K562 (cell line): Measurements from ENCODE around the gene LRMDA. TPM values are rescaled to one million over a fixed set of nuclear protein-coding genes. Genes with fewer than 3 reads are reported as not detected.

Source experiments
- ATAC-seq: fragments of 200-7000 bp; cut with Tn5 transposase; 3 replicates; pipeline ENCODE4 v1.9.1; 2020; ENCODE audit warnings: moderate library complexity
- BruUV-seq: library from RNA; stranded (reverse); fragments of 400-500 nt; replicated peaks from 2 replicates; lab custom pipeline; 2021; lab: Mats Ljungman, UMichigan
- CTCF ChIA-PET: fragments of 300-600 bp; formaldehyde crosslinking; extraction: SDS; loops from one replicate; lab custom pipeline; 2021; ENCODE audit warnings: low intra/inter-chr PET ratio; lab: Yijun Ruan, JAX
- POLR2A ChIA-PET: fragments of 300-600, 350-650 bp; sonication (Branson Sonifier 250); formaldehyde crosslinking; extraction: SDS; loops from one replicate; lab custom pipeline; 2021; ENCODE audit warnings: antibody characterized with exemption, inconsistent platforms; lab: Yijun Ruan, JAX
- DNase-seq, 4 experiments: peaks; one replicate each; pipeline versions ENCODE4 v3.0.0 to v3.0.0-alpha.2; 2011 to 2018; ENCODE audit warnings: low spot score in 3 of 4, mixed read lengths in 3 of 4; ENCODE audit errors: extremely low read depth in 1 of 4
- FAIRE-seq: peaks from 2 replicates; lab custom pipeline; 2011; peaks lifted over from hg19 to GRCh38; lab: Jason Lieb, UNC
- H2AFZ ChIP-seq: 2 replicates; pipeline ENCODE4 v1.6.0; 2011; ENCODE audit warnings: low read depth, low read length, control low read depth, inconsistent platforms
- H3K27ac ChIP-seq: fragments of 200-600 bp; 3 replicates; pipeline ENCODE4 v1.8.0; 2011; ENCODE audit warnings: low read depth, mild to moderate bottlenecking, control low read depth, inconsistent platforms, low read length, moderate library complexity, mixed read lengths; ENCODE audit errors: extremely low read depth
- H3K27me3 ChIP-seq, 2 experiments: fragments of 300-600 bp in 1 of 2; 2 replicates in 1 of 2; 3 replicates in 1 of 2; pipeline versions ENCODE4 v1.6.0 to v1.8.0; 2011; ENCODE audit warnings: inconsistent platforms in 2 of 2, low read length in 2 of 2, mild to moderate bottlenecking in 1 of 2, mixed read lengths in 1 of 2, moderate library complexity in 1 of 2; ENCODE audit not compliant: control insufficient read depth in 2 of 2, insufficient read depth in 2 of 2
- H3K36me3 ChIP-seq: fragments of 300-600 bp; 3 replicates; pipeline ENCODE4 v1.8.0; 2011; ENCODE audit warnings: mild to moderate bottlenecking, low read length, inconsistent platforms; ENCODE audit not compliant: control insufficient read depth, insufficient read depth
- H3K4me1 ChIP-seq, 2 experiments: fragments of 200-600 bp in 1 of 2; replicated peaks in 1 of 2; 2 replicates in 1 of 2; 3 replicates in 1 of 2; pipeline versions ENCODE4 v1.5.1 to v1.8.0; 2011; ENCODE audit warnings: inconsistent platforms in 2 of 2, low read length in 2 of 2, mild to moderate bottlenecking in 1 of 2, mixed read lengths in 1 of 2, moderate library complexity in 1 of 2; ENCODE audit not compliant: control insufficient read depth in 2 of 2, insufficient read depth in 2 of 2
- H3K4me2 ChIP-seq: 2 replicates; pipeline ENCODE4 v1.6.1; 2011; ENCODE audit warnings: low read length, control low read depth, inconsistent platforms, mixed read lengths; ENCODE audit not compliant: insufficient read depth
- H3K4me3 ChIP-seq: fragments of 200-600 bp; sonication (generic), shearing (Covaris generic); 2 replicates; pipeline ENCODE4 v1.5.1; 2016; ENCODE audit warnings: control low read depth, inconsistent platforms
- H3K79me2 ChIP-seq: fragments of 200-600 bp; 3 replicates; pipeline ENCODE4 v1.8.0; 2011; ENCODE audit warnings: low read length, inconsistent platforms; ENCODE audit not compliant: control insufficient read depth, insufficient read depth
- H3K9ac ChIP-seq, 2 experiments: 2 replicates each; pipeline versions ENCODE4 v1.6.0 to v1.6.1; 2011; ENCODE audit warnings: low read depth in 2 of 2, low read length in 2 of 2, control low read depth in 1 of 2, inconsistent platforms in 1 of 2, mild to moderate bottlenecking in 1 of 2, mixed read lengths in 1 of 2; ENCODE audit not compliant: insufficient read depth in 1 of 2
- H3K9me1 ChIP-seq: one replicate; pipeline ENCODE4 v1.6.0; 2011; ENCODE audit warnings: inconsistent platforms, mild to moderate bottlenecking, low read length, moderate library complexity; ENCODE audit not compliant: control insufficient read depth, insufficient read depth
- H3K9me3 ChIP-seq: replicated peaks from 2 replicates; pipeline ENCODE4 v1.5.1; 2011; ENCODE audit warnings: low read depth, low read length, inconsistent platforms; ENCODE audit not compliant: control insufficient read depth, insufficient read depth
- H4K20me1 ChIP-seq: replicated peaks from 2 replicates; pipeline ENCODE4 v1.6.1; 2011; ENCODE audit warnings: low read length, inconsistent platforms, mixed read lengths; ENCODE audit not compliant: control insufficient read depth, insufficient read depth
- ARID1B ChIP-seq: fragments of 450-650 bp; IDR thresholded peaks from 2 replicates; pipeline ENCODE4 v1.6.1; 2016; ENCODE audit warnings: antibody characterized with exemption, mild to moderate bottlenecking, inconsistent platforms
- CBFA2T3 ChIP-seq: fragments of 450-650 bp; IDR thresholded peaks from 2 replicates; pipeline ENCODE4 v1.6.1; 2017
- KDM1A ChIP-seq, 2 experiments: fragments of 450-650 bp; IDR thresholded peaks; 2 replicates each; pipeline ENCODE4 v1.6.1; 2016; ENCODE audit warnings: mild to moderate bottlenecking in 2 of 2
- MED1 ChIP-seq: sonication (generic); formaldehyde crosslinking; IDR thresholded peaks from 2 replicates; pipeline ENCODE4 v1.8.1; 2023; ENCODE audit warnings: missing genetic modification reagents, borderline replicate concordance
- MEF2A ChIP-seq: IDR thresholded peaks from 2 replicates; pipeline ENCODE4 v1.6.1; 2011; ENCODE audit warnings: low read depth, mild to moderate bottlenecking, low read length, moderate library complexity; ENCODE audit not compliant: control insufficient read depth
- MTA2 ChIP-seq: fragments of 450-650 bp; IDR thresholded peaks from 2 replicates; pipeline ENCODE4 v1.6.1; 2016; ENCODE audit warnings: low read depth
- NFIX ChIP-seq: fragments of 250-450 bp; sonication (Bioruptor Pico); IDR thresholded peaks from 2 replicates; pipeline ENCODE4 v1.4.0; 2020; ENCODE audit warnings: low read depth, mild to moderate bottlenecking, moderate library complexity
- RFX1 ChIP-seq: fragments of 450-650 bp; IDR thresholded peaks from 2 replicates; pipeline ENCODE4 v1.6.1; 2016; ENCODE audit warnings: mild to moderate bottlenecking, moderate library complexity
- THRAP3 ChIP-seq: fragments of 450-650 bp; IDR thresholded peaks from 2 replicates; pipeline ENCODE4 v1.6.1; 2016; ENCODE audit warnings: mild to moderate bottlenecking, inconsistent platforms, borderline replicate concordance
- YBX1 ChIP-seq: fragments of 450-650 bp; IDR thresholded peaks from 2 replicates; pipeline ENCODE4 v1.7.1; 2016; ENCODE audit warnings: mild to moderate bottlenecking
- ZKSCAN1 ChIP-seq: fragments of 150-350 bp; IDR thresholded peaks from 2 replicates; pipeline ENCODE4 v1.6.1; 2016; ENCODE audit warnings: low read depth, low read length
- ZKSCAN8 ChIP-seq: fragments of 200-800 bp; sonication (Bioruptor generic); IDR thresholded peaks from 2 replicates; pipeline ENCODE4 v1.6.1; 2016; ENCODE audit warnings: missing genetic modification characterization, missing compliant biosample characterization
- ZNF263 ChIP-seq: sonication (generic); formaldehyde crosslinking; IDR thresholded peaks from 2 replicates; pipeline ENCODE4 v1.8.0; 2022; ENCODE audit warnings: mild to moderate bottlenecking, missing genetic modification reagents, borderline replicate concordance
- WGBS: fragments of 100-300 bp; shearing (Covaris generic); methylation state at CpG from one replicate; pipeline ENCODE4 v1.1.6; 2016; ENCODE audit warnings: low coverage, mixed read lengths; ENCODE audit not compliant: insufficient coverage; ENCODE audit errors: missing lambda C conversion rate; 5-methylcytosine and 5-hydroxymethylcytosine counted together
- in situ Hi-C: fragments of 300-500 bp; cut with MboI; formaldehyde crosslinking; loops from 4 replicates; pipeline ENCODE4 v1.15.0; 2018; ENCODE audit warnings: inconsistent platforms, mixed read lengths
- intact Hi-C: fragments of 100-400 bp; cut with micrococcal nuclease; formaldehyde crosslinking; loops from 2 replicates; pipeline ENCODE4 v1.14.2; 2022
- polyA plus RNA-seq, 8 experiments: library from polyadenylated mRNA; depleted of rRNA in 4 of 8; stranded (reverse) in 5 of 8; unstranded in 3 of 8; fragments of >200 nt; fragmentation: Nextera tagmentation in 2 of 8; fragmentation: Illumina TruSeq in 1 of 8; extraction: Ambion mirVana in 2 of 8; extraction: Trizol in 1 of 8; gene quantifications; 2 replicates each; pipeline versions ENCODE4 v1.2.1 to v1.2.3, GENCODE V29; 2011 to 2014; ENCODE audit warnings: inconsistent platforms in 1 of 8, missing spikeins in 1 of 8
- total RNA-seq, 7 experiments: library from RNA; depleted of rRNA in 6 of 7; stranded (reverse); fragments of >200 nt in 6 of 7; fragmentation: Illumina TruSeq in 2 of 7; extraction: Trizol in 2 of 7; gene quantifications; 2 replicates each; pipeline versions ENCODE4 v1.2.1 to v1.2.3, GENCODE V29; 2011 to 2021; ENCODE audit warnings: low replicate concordance in 1 of 7
- TF ChIP-seq, protein P1 (sequence below): sonication (generic); formaldehyde crosslinking; IDR thresholded peaks from 2 replicates; pipeline ENCODE4 v1.8.1; 2023; ENCODE audit warnings: mild to moderate bottlenecking, missing genetic modification reagents
- TF ChIP-seq, protein P2 (sequence below): fragments of 450-650 bp; IDR thresholded peaks from 2 replicates; pipeline ENCODE4 v1.6.1; 2017; ENCODE audit warnings: mild to moderate bottlenecking, moderate library complexity
- TF ChIP-seq, protein P3 (sequence below): fragments of 250-450 bp; sonication (Bioruptor Pico); IDR thresholded peaks from 2 replicates; pipeline ENCODE4 v1.5.0; 2020; ENCODE audit warnings: mild to moderate bottlenecking

The LRMDA gene
- total and polyA plus RNA-seq, 9 of the 15 experiments (the other 6 are each of a cell fraction or from before 2014, with no cell fraction given) = 0.25 TPM; not detected in 8

DNA sequence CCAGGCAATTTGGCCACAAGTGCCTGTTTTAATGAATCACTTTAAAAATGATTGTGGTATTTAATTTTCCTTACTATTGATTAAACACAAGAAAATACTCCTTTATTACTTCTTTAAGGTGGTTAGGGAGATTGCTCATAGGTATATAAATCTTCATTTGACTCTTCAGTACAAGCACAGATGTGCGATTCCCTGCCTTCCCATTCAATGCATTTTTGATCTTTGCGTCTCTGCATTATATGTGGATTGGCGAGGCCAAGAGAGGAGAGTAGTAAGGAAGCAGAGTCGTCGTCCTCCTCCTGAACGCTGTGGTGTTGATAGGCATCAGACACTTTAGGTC, 683.7 kb downstream of the LRMDA start:
- ATAC-seq = no peak
- Histone ChIP-seq H3K9me1 (no peaks in the 10 kb centered on the region), H3K4me3 (no peak overlapping the region), H3K36me3 (no peaks in the 10 kb centered on the region), H3K4me2 (no peak overlapping the region), H3K27me3 (peaks cover 0 to 4% of the 10 kb centered on the region in 2 experiments; a peak in 1 of 5 replicates), H3K9ac (no peak overlapping the region), H3K9me3 (no peaks in the 10 kb centered on the region), H3K4me1 (peaks cover 0 to 6% of the 10 kb centered on the region in 2 experiments; a peak in 1 of 5 replicates), H2AFZ (no peak overlapping the region), H3K27ac (no peak overlapping the region), H4K20me1 (no peaks in the 10 kb centered on the region), H3K79me2 (no peaks in the 10 kb centered on the region)
- intact Hi-C loops = no loop called here
- TF ChIP-seq KDM1A (IDR thresholded peaks at IDR 0.05) (no peak), YBX1 (no peak), THRAP3 (no peak), NFIX (CRISPR knock-in tag) (no peak), ZNF263 (CRISPR knock-in tag) (no peak), ZKSCAN8 (CRISPR knock-in tag) (no peak), MED1 (CRISPR knock-in tag) (no peak), RFX1 (no peak), CBFA2T3 (no peak), ARID1B (no peak), MTA2 (no peak), MEF2A (no peak), ZKSCAN1 (no peak)
- TF ChIP-seq, protein P1, sequence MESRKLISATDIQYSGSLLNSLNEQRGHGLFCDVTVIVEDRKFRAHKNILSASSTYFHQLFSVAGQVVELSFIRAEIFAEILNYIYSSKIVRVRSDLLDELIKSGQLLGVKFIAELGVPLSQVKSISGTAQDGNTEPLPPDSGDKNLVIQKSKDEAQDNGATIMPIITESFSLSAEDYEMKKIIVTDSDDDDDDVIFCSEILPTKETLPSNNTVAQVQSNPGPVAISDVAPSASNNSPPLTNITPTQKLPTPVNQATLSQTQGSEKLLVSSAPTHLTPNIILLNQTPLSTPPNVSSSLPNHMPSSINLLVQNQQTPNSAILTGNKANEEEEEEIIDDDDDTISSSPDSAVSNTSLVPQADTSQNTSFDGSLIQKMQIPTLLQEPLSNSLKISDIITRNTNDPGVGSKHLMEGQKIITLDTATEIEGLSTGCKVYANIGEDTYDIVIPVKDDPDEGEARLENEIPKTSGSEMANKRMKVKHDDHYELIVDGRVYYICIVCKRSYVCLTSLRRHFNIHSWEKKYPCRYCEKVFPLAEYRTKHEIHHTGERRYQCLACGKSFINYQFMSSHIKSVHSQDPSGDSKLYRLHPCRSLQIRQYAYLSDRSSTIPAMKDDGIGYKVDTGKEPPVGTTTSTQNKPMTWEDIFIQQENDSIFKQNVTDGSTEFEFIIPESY (CRISPR knock-in tag) = no peak
- TF ChIP-seq, protein P2, sequence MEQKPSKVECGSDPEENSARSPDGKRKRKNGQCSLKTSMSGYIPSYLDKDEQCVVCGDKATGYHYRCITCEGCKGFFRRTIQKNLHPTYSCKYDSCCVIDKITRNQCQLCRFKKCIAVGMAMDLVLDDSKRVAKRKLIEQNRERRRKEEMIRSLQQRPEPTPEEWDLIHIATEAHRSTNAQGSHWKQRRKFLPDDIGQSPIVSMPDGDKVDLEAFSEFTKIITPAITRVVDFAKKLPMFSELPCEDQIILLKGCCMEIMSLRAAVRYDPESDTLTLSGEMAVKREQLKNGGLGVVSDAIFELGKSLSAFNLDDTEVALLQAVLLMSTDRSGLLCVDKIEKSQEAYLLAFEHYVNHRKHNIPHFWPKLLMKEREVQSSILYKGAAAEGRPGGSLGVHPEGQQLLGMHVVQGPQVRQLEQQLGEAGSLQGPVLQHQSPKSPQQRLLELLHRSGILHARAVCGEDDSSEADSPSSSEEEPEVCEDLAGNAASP = no peak
- TF ChIP-seq, protein P3, sequence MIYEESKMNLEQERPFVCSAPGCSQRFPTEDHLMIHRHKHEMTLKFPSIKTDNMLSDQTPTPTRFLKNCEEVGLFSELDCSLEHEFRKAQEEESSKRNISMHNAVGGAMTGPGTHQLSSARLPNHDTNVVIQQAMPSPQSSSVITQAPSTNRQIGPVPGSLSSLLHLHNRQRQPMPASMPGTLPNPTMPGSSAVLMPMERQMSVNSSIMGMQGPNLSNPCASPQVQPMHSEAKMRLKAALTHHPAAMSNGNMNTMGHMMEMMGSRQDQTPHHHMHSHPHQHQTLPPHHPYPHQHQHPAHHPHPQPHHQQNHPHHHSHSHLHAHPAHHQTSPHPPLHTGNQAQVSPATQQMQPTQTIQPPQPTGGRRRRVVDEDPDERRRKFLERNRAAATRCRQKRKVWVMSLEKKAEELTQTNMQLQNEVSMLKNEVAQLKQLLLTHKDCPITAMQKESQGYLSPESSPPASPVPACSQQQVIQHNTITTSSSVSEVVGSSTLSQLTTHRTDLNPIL (CRISPR knock-in tag) = no peak
- DNase-seq = no peak
- in situ Hi-C loops = no loop called here
- no TSS peak for BruUV-seq
- FAIRE-seq = no peak
- WGBS = 0% methylated on average over 6 of the region's 6 CpGs
- POLR2A ChIA-PET = interaction anchor here (1.3 kb wide), 1 partner anchor 8 kb away, joined by 5 read pairs; no protein-coding TSS in a partner anchor
- CTCF ChIA-PET = no interaction called here
